HL-60/S4 treated with retinoic acid at 250 ng/mL for 4 days and 3 days (cell line): ENCODE results near the gene SLC25A31.

Experiments used
- in situ Hi-C: fragments of 300-500 bp; cut with MboI; formaldehyde crosslinking; loops from 2 replicates; pipeline ENCODE4 v1.7.0; 2022; ENCODE audit warnings: low sequenced_read_pairs

Gene SLC25A31

GRCh38 chr4:127776620-127777019, 46.4 kb downstream of the SLC25A31 start:
- in situ Hi-C loops: no loop called here

DNA sequence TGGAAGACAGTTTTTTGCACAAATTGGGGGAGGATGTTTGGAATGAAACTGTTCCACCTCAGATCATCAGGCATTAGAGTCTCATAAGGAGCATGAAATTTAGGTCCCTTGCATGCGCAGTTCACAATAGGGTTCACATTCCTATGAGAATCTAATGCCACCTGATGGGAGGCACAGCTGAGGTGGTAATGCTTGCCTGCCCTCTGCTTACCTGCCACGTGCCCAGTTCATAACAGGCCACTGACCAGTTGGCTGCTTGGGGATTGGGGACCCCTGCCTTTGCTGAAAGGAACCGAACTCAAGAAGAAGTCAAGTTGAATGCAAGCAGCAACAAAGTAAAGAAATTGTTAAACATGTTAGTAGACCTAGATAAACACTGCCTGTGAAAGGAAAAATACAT, 47.3 kb downstream of the SLC25A31 start:
- in situ Hi-C loops: no loop called here

DNA sequence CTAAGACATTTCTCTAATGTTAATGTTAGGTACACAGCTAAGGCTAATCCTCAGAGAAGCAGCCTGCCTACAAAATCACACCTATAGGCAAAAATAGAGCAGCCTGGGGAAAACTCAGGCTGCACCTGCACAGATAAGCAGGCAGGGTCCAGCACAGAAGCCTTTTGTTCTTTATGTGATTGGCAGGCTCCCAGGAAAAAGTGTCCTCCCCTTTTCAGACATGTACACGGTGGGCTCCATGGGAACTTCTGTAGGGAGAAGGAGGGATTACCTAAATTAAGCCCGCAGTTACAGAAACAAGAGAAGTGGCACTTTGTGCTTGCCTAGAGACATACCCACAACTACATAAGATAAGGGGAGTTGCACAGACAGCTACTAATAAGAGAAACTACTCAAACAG, 47.9 kb downstream of the SLC25A31 start:
- in situ Hi-C loops: no loop called here

- in situ Hi-C loops: no loop called here
Observed at GRCh38 chr4:127780598-127780997, 50.4 kb downstream of the SLC25A31 start.

DNA sequence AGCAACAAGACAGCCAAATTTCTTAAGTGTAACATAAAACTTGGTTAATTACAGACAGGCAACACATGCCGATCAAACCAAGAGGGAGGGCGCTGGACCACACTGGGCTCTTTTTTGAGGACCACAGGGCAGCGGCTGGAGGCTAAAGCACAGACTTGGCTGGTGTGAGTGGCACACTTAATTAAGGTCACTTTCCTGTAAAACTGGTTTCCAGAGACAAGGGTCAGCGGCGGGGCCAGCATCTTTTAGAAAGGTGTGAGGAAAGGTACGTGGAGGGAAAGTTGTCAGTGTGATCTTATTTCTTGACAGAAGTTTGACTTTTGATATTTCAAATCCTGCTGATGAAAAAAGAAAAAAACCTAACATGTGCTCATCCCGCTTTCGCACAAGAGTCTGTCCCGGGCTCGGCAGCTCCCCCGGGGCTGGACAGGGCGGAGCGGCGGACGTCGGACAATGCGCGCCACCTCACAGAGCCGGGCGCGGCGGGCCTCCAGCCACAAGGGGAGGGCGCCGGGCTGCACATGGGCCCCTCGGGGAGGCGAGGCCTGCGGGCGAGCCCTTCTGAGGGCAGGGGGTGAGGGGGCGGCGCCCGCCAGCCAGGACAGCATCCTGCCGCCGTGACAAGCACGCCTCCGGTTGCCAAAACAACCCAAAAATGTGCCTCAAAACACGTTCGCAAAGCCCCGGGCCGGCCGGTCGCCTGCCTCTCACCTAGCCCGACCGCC, 51.3 kb downstream of the SLC25A31 start:
- in situ Hi-C loops: no loop called here

DNA sequence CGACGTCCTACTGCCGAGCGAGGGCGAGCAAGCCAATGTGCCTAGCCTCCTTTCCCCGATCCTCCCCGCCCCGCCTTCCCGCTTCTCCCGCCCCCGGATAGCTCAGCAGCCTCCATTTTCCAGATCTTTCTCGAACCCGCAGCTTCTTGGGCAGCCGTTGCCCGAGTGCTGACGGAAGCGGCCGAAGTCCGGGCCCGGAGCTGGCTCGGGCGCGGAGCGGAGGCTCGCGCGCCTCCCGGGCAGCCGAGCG, 51.8 kb downstream of the SLC25A31 start:
- in situ Hi-C loops: no loop called here

DNA sequence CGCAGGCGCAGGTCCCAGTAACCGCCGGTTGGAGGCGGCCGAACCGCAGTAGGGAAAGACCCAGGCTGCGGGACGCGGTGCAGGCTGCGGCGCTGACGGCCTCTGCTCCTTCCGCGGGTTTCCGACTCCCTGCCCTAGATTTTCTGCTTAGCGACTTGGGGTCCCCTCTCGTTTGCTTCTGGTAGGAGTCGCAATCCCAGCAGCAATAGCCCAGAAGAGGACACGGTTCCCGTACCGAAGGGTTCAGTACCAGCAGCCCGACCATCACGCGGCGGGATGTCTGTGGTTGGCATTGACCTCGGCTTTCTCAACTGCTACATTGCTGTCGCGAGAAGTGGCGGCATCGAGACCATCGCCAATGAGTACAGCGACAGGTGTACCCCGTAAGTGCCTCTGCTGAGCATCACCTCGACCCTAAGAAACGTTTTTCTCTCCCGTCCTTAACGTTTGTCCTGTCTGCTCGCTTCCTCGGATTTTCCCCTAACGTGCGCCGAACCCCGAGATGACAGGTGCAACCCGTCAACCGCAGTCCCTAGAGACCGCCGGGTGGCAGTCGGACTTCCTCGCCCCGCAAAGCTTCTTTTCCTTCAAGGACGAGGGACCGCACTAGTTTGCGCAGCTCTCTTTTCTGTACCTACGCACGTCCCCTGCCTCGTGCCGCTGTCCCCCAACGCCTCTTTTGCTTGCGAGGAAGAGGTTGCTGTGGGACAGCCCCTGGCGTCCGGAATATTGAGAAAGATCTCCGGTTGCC, 52.2 kb downstream of the SLC25A31 start, which contains the start of gene HSPA4L:
Gene HSPA4L (plus strand): TSS at position 48 of the 751 bp plus-strand sequence. CDS start 229 bp downstream, at position 277.
- in situ Hi-C loops: no loop called here

DNA sequence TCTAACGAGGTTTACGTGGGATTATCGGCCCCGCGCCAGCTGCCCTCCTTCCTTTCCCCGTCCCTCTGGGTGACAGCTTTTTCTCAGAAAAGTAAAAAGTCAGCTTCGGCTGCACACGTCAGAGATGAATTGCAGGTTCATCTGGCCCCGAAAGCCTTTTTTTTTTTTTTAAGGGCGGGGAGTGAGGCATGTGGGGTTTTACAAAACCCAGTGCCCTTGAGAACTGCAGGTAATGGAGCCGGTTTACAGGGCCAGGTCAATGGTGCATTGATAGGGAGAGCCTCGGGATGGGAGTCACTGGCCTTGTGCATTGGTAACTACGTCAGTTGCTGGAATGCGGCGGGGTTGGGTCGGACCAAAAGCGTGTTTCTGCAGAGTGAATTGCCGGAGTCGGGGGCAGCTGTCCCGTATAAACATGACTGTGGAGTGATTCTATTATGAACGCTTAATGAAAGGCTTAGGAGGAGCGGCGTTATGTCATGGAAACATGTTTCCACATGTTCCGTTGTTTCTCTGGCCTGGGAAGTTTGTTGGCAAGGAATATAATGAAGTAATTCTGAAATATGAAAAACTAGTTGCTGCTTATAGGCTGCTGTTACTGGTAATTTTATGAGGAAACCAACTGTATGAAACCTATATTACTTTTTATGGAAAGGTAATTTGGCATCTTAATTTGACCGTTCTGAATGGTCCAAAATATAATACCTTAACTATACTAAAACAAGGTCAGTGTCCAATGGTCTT, 53.0 kb downstream of the SLC25A31 start:
- in situ Hi-C loops: no loop called here

DNA sequence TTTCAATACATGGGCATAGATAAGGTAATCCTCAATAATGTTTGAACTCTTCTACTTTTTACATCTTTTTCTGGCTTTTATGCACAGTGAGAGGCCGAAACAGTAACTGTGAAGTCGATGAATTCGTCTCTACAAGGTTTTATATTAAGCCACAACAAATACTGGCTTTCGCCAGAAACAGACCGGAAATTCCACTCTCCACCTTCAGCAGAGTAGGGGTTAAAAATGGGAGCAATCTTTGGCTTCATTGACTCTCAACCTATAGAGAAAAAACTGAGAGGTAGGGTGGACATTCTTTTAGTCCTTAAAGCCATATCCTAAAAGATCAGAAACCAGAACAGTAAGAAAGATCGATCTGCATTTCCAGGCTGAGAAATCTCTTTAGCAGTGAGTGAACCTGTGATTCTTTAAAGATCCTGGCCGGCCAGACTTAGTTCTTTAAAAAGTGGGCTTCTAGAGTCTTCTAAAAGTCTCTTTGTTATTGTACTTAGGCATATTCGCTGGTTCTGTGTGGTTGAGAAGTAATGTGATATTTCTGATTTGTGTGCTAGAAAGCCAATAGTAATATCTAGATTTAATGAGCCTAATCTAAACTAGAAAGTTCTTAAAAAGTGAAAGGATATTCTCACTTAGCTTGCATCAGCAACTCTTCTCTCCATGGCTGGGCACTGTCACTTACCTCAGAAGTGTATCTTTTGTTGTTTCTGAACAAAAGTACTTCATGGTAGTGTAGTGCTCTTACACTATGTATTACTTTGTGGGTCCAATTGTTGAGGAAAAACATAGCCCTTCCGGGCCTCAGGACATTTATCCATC, 54.0 kb downstream of the SLC25A31 start:
- in situ Hi-C loops: no loop called here

DNA sequence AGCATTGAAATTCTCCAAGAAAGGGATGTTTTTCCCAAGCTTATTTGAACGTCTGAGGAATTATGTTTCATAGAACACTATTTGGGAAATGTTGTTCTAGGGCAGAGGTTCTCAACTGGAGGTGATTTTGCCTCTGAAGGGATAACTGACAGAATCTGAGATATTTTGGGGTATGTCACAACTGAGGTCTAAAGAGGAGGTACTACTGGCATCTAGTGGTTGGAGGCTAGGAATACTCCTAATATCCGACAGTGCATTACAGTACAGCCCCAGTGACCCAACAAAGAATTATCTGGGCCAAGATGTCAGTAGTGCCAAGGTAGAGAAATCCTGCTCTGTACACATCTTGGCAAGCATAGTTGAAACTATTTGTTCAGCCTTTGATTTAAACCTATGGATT, 58.3 kb downstream of the SLC25A31 start:
- in situ Hi-C loops: no loop called here

DNA sequence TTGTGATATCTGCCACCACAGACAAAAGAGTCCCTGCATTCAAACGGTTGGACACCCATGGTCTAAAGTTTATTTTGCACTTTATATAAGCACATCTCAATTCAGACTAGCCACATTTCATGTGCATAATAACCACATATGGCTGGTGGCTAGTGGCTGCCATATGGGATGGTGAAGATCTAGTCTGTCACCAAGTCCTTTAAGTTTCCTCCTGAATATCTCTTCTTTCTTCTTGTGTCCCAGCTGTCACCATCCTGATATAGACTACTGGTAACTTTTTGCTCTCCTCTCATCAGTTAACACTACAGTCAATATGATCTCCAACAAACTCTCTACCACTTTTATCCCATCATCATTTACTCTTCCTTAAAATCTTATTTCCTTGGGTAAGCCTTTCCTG, 61.2 kb downstream of the SLC25A31 start:
- in situ Hi-C loops: no loop called here

DNA sequence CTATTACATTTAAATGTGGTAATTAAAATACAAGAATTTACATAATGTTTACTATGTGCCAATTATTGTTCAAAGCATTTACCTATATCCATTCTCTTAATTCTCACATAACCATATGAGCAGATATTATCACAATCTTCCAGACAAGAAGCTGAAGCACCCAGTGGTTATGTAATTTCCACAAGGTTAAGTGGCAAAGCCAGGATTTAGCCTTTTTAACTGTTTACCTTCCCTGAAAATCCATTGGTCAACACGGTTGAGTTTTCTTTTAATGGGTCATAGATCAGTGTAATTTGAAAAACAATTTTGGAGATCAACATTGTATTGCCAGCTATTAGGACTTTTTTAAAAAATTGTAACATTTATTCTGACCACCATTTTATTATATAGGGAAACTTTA, 63.3 kb downstream of the SLC25A31 start:
- in situ Hi-C loops: no loop called here

DNA sequence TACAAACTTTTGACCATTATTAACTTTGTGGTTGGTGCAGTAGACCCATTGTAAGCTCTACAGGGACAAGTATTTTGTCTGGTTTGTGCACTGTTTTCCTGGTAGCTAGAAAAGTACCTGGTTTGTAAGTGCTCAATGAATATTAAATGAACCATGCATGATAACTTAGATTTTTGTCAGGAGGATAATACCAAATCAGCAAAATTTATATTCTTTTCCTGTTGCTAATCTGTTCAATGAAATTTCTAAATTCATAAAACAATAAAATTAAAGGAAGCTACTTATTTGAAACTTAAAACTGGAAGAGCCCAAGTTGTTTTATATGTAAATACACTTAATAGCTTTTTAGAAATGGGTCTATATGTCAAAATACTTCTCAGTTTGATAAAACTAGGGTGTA, 69.5 kb downstream of the SLC25A31 start:
- in situ Hi-C loops: no loop called here

GRCh38 chr4:127809173-127809800, 79.1 kb downstream of the SLC25A31 start:
- in situ Hi-C loops: no loop called here

GRCh38 chr4:127810551-127810950, 80.4 kb downstream of the SLC25A31 start:
- in situ Hi-C loops: no loop called here

DNA sequence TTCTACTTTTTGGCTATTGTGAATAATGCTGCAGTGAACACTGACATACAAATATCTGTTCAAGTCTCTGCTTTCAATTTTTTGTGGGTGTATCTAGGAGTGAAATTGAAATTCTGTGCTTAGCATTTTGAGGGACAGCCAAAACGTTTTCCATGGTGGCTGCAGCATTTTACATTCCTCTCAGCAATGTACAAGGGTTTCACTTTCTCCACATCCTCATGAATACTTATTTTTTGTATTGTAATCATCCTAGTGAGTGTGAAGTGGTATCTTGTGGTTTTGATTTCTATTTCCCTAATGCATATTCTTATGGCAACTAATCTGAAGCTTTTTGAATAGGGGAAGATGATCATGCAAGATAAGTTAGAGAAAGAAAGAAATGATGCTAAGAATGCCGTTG, 92.2 kb downstream of the SLC25A31 start:
- in situ Hi-C loops: no loop called here
